HG02610 (cell line): Measurements from ENCODE around the gene MROH2A.

Source experiments
- ATAC-seq: cut with Tn5 transposase; IDR thresholded peaks from one replicate; pipeline ENCODE4 v1.9.1; 2021; ENCODE audit warnings: mild to moderate bottlenecking, moderate library complexity; ENCODE audit not compliant: unreplicated experiment

The MROH2A gene

GRCh38 chr2:233764761-233765160, 13.4 kb upstream of the MROH2A start:
- ATAC-seq: no peak

GRCh38 chr2:233766416-233766815, 11.7 kb upstream of the MROH2A start:
- no peak for ATAC-seq

GRCh38 chr2:233768076-233768475, 10.1 kb upstream of the MROH2A start:
- ATAC-seq: no peak

GRCh38 chr2:233769260-233769659, 8.9 kb upstream of the MROH2A start:
- no peak for ATAC-seq

DNA sequence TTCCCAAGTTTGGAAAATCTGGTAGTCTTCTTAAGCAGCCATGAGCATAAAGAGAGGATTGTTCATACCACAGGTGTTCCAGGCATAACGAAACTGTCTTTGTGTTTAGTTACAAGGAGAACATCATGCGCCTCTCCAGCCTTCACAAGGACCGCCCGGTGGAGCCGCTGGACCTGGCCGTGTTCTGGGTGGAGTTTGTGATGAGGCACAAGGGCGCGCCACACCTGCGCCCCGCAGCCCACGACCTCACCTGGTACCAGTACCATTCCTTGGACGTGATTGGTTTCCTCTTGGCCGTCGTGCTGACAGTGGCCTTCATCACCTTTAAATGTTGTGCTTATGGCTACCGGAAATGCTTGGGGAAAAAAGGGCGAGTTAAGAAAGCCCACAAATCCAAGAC, 6.0 kb upstream of the MROH2A start:
- ATAC-seq: no peak

- ATAC-seq: no peak
Measured at GRCh38 chr2:233772583-233772982, 5.5 kb upstream of the MROH2A start.

DNA sequence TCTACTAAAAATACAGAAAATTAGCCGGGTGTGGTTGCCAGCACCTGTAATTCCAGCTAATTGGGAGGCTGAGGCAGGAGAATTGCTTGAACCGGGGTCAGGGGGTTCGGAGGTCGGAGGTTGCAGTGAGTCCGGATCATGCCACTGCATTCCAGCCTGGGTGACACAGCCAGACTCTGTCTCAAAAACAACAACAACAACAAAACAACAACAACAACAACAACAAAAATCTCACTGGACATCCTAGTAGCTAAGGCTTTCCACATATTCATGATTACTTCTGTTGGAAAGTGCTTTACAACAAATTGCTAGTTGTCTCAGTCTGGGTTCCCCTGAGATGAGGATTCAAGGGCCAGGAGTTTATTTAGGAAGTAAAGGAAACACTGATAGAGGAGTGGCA, 4.3 kb upstream of the MROH2A start:
- ATAC-seq: no peak

GRCh38 chr2:233775414-233775813, 2.7 kb upstream of the MROH2A start:
- ATAC-seq: no peak

GRCh38 chr2:233779722-233780121, 1.6 kb downstream of the MROH2A start:
- ATAC-seq: no peak

DNA sequence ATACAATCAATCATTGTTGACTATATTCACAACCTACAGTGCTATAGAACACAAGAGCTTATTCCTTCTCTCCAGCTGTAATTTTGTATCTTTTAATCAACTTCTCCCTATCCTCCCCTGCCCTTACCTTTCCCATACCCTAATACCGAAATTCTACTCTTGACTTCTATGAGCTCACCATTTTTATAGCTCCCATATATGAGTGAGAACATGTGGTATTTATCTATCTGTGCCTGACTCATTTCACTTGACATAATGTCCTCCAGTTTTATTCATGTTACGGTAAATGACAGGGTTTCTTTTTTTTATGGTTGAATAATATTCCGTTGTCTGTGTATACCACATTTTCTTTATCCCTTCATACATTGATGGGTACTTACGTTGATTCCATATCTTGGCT, 2.6 kb downstream of the MROH2A start:
- ATAC-seq: no peak

GRCh38 chr2:233789554-233789953, 11.4 kb downstream of the MROH2A start:
- no peak for ATAC-seq

DNA sequence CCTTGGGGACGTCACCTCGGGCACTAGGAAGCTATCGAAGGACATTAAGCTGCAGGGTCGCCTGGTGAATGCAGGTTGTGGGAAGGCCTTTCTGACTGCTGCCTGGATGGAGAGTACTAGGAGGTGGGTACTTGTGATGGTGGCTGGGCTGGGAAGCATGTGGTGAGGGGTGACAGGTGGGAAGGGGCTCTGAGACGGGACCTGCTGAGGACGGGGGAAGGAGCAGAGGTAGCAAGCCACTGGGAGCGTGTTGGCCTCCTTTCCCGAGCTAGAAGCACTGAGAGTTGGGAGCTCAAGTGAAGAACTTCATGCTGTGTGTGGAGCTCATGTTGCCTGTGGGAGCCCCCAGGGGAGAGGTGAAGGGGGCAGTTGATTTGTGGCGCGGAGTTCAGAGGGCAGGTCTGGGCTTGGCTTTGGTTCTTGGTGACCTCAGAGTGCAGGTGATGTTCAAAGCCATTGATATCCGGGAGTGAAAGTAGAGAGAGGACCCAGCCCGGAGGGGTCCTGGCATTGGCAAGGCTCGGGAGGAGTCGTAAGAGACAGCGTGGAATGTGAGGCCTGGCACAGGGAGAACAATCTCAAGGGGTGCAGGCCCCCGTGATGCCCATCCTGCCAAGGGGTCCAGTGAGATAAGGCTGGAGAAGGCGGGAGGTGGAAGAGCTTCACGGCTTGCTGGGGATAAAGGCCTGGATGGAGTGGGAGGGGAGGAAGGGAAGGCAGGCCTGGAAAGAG, 13.2 kb downstream of the MROH2A start:
- ATAC-seq: no peak

DNA sequence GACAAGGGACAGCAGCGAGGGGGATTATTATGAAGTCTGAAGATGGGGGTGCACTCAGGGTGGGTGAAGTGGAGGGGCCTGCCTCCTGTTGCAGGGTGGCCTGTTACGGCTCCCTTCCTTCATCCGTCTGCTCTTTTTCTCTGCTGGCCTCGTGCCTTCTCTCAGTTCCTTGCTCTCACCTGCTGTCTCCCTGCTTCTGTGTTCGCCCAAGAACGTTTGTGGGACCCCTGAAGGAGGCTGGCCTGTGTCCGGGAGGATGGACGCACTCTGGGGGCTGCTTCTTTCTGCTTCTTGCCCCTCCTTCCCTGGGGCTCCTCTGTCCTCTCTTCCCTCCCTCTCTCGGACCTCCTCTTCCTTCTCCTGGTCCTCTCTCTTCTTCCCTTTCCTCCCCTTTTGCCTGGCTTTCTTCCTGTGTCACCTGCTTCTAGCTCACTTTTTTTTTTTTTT, 13.8 kb downstream of the MROH2A start:
- ATAC-seq: no peak

DNA sequence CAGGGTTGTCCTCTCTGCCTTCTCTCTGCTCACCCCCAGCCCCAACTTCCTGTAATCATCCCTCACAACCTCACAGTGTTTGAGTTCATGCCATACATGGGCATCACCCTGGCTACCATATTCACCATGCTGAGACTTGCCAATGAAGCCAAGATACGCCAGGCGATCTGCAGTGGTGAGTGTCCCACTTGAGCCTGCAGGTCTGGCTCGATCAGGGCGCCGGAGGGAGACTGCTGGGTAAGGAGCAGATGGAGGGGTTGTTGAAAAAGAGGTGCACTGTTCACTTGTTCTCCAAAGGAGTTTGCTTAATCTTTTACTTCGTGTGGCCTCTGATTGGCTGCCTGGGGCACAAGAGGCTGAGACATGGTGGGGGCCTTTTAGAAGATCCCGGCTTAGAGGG, 14.6 kb downstream of the MROH2A start:
- no peak for ATAC-seq

DNA sequence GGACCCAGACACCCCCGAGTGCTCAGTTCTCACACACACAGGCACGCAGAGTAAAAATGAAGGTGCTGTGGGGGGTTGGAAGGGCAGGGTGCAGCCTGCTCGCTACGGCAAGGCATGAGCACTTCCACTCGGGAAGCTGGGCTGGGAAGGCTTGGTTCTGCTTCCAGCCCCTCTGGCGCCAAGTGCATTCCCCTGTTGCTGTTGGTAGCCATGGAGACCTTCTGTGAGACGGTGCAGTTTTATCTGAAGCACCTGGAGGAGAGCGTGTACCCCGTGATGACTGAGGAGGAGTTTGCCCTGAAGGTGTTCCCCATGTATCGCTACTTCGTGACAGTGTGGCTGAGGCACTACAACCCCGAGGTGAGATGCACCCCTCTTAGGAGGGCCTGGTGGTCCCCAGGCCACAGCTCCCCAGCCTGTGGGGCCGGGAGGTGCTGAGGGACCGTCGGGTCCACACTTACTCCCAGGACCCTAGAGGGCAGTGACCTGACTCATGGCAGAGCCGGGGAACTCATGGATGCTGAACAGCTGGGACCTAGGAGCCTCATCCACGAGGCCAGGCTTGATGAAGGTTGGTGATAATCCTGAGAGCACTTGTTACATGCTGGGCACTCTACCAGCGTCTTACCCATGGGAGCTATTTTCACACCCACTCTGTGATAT, 15.5 kb downstream of the MROH2A start:
- ATAC-seq: no peak

DNA sequence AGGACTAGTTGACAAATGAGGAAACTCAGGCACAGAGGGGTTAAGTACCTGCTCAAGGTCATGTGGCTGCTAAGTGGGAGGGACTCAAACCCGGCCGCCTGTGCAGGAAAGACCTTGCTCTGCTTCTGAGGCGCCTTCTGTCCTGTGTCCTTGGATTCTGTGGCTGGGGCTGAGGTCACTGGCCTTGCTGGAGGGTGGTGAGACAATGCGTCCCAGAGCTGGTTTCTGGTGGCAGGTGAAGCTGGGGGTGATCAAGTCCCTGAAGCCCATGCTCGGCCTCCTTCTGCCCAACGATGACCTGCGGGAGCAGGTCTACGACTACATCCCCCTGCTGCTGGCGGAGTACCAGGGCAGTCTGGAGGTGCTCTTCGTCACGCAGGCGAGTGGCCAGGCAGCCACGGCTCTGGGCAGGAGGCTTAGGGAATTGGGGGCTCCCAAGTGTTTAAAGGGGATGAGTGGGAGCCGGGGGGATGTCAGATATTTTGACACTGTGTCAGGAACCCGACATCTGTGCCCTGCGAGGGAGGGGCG, 16.1 kb downstream of the MROH2A start:
- ATAC-seq: no peak

- no peak for ATAC-seq
Measured at GRCh38 chr2:233795735-233796171, 17.6 kb downstream of the MROH2A start.

GRCh38 chr2:233796254-233796653, 18.1 kb downstream of the MROH2A start:
- ATAC-seq: no peak

DNA sequence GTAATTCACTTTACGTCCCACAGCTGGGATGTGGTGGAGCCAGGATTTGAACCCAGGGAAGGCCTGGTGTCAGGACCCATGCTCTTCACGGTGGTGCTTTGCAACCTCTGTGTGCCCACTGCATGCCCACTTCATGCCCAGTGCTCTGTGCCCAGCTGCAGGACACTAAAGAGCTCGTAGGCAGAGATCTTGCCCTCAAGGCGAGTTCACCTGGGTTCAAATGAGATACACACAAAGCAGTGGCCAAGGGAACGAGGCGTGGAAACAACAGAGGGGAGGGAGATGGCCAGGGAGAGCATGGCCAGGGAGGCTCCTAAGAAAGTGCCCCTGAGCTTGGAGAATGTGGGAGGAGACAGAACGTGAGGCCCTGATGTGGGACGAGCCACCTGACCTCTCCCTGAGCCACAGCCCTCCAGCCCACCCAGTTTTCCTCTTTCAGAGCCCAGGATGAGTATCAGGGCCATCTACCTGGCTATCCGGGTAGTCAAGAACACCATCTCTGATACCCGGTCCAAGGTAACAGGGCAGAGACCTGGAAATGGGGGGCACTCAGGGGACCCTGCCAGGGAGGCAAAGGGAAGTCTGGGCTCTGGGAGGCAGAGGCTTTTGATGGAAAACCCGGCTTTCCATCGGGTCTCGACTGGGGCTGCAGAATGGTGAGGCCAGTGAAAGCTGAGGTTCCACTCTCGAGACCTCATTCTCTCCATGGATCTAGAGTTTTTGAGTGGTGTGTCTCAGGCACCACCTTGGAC, 20.4 kb downstream of the MROH2A start:
- ATAC-seq: no peak

GRCh38 chr2:233799087-233799665, 21.0 kb downstream of the MROH2A start:
- ATAC-seq: no peak

GRCh38 chr2:233799716-233800115, 21.6 kb downstream of the MROH2A start:
- no peak for ATAC-seq
